ENCODE results near the gene CA6.
"Not testable (repeated sequence)": the region's sequence is repeated elsewhere in the genome, so short reads cannot be mapped to it uniquely, and the experiment has no call there.

The CA6 gene

GRCh38 chr1:8980656-8981055 is 35.0 kb downstream of the CA6 start:
- H3K27ac Mint-ChIP-seq, result no peak overlapping the region
- peaks cover 5% of the 10 kb centered on the region for H3K36me3 Mint-ChIP-seq
- H3K4me1 Mint-ChIP-seq, result no peaks in the 10 kb centered on the region
- peaks cover 55% of the 10 kb centered on the region for H3K27me3 Mint-ChIP-seq
- peaks cover 7% of the 10 kb centered on the region for H3K9me3 Mint-ChIP-seq
- ATAC-seq, result no peak
- H3K4me3 Mint-ChIP-seq, result no peak overlapping the region

- Mint-ChIP-seq H3K27ac (no peak overlapping the region), H3K36me3 (peaks cover 5% of the 10 kb centered on the region), H3K9me3 (peaks cover 7% of the 10 kb centered on the region), H3K4me3 (no peak overlapping the region), H3K27me3 (peaks cover 52% of the 10 kb centered on the region), H3K4me1 (no peaks in the 10 kb centered on the region)
- no peak for ATAC-seq
Observed at GRCh38 chr1:8981169-8981568, 35.5 kb downstream of the CA6 start.

GRCh38 chr1:8984203-8984602 is 38.5 kb downstream of the CA6 start:
- ATAC-seq, result no peak
- Mint-ChIP-seq H3K27ac (no peak overlapping the region), H3K9me3 (peaks cover 7% of the 10 kb centered on the region), H3K36me3 (peaks cover 5% of the 10 kb centered on the region), H3K4me1 (peaks cover 6% of the 10 kb centered on the region), H3K27me3 (peaks cover 52% of the 10 kb centered on the region), H3K4me3 (no peak overlapping the region)

GRCh38 chr1:8984990-8985389 is 39.3 kb downstream of the CA6 start:
- peaks cover 5% of the 10 kb centered on the region for H3K36me3 Mint-ChIP-seq
- H3K4me1 Mint-ChIP-seq, result peaks cover 6% of the 10 kb centered on the region
- no peak overlapping the region for H3K4me3 Mint-ChIP-seq
- peaks cover 7% of the 10 kb centered on the region for H3K9me3 Mint-ChIP-seq
- ATAC-seq, result no peak
- H3K27me3 Mint-ChIP-seq, result peaks cover 60% of the 10 kb centered on the region
- H3K27ac Mint-ChIP-seq, result no peak overlapping the region

- Mint-ChIP-seq H3K4me1 (peaks cover 6% of the 10 kb centered on the region), H3K4me3 (no peak overlapping the region), H3K27ac (no peak overlapping the region), H3K36me3 (peaks cover 1% of the 10 kb centered on the region), H3K27me3 (peaks cover 56% of the 10 kb centered on the region), H3K9me3 (peaks cover 3% of the 10 kb centered on the region)
- ATAC-seq, result no peak
Observed at GRCh38 chr1:8985915-8986813, 40.5 kb downstream of the CA6 start.

GRCh38 chr1:8986814-8987190 is 41.1 kb downstream of the CA6 start:
- no peak for ATAC-seq
- no peaks in the 10 kb centered on the region for H3K9me3 Mint-ChIP-seq
- H3K4me3 Mint-ChIP-seq, result no peak overlapping the region
- peaks cover 6% of the 10 kb centered on the region for H3K4me1 Mint-ChIP-seq
- H3K27me3 Mint-ChIP-seq, result peaks cover 50% of the 10 kb centered on the region
- H3K27ac Mint-ChIP-seq, result no peak overlapping the region
- no peaks in the 10 kb centered on the region for H3K36me3 Mint-ChIP-seq

GRCh38 chr1:8987881-8988617 is 42.4 kb downstream of the CA6 start:
- H3K4me1 Mint-ChIP-seq, result peaks cover 6% of the 10 kb centered on the region
- no peak overlapping the region for H3K27ac Mint-ChIP-seq
- peaks cover 49% of the 10 kb centered on the region for H3K27me3 Mint-ChIP-seq
- H3K36me3 Mint-ChIP-seq, result no peaks in the 10 kb centered on the region
- H3K4me3 Mint-ChIP-seq, result no peak overlapping the region
- H3K9me3 Mint-ChIP-seq, result peaks cover 3% of the 10 kb centered on the region
- peak; percentile 78 for ATAC-seq

- Mint-ChIP-seq H3K4me1 (peaks cover 6% of the 10 kb centered on the region), H3K27ac (no peak overlapping the region), H3K27me3 (peaks cover 48% of the 10 kb centered on the region), H3K4me3 (no peak overlapping the region), H3K36me3 (no peaks in the 10 kb centered on the region), H3K9me3 (peaks cover 3% of the 10 kb centered on the region)
- no peak for ATAC-seq
Observed at GRCh38 chr1:8988618-8988967, 42.9 kb downstream of the CA6 start.

GRCh38 chr1:8989061-8989460 is 43.4 kb downstream of the CA6 start:
- ATAC-seq, result no peak
- peaks cover 3% of the 10 kb centered on the region for H3K9me3 Mint-ChIP-seq
- no peak overlapping the region for H3K4me3 Mint-ChIP-seq
- H3K27ac Mint-ChIP-seq, result no peak overlapping the region
- peaks cover 44% of the 10 kb centered on the region for H3K27me3 Mint-ChIP-seq
- H3K36me3 Mint-ChIP-seq, result no peaks in the 10 kb centered on the region
- H3K4me1 Mint-ChIP-seq, result peaks cover 6% of the 10 kb centered on the region

- Mint-ChIP-seq H3K27ac (no peak overlapping the region), H3K4me3 (no peak overlapping the region), H3K27me3 (peaks cover 37% of the 10 kb centered on the region), H3K36me3 (no peaks in the 10 kb centered on the region), H3K4me1 (peaks cover 6% of the 10 kb centered on the region), H3K9me3 (peaks cover 3% of the 10 kb centered on the region)
- no peak for ATAC-seq
Observed at GRCh38 chr1:8989821-8990220, 44.2 kb downstream of the CA6 start.

- Mint-ChIP-seq H3K4me1 (no peaks in the 10 kb centered on the region), H3K27me3 (peaks cover 14% of the 10 kb centered on the region), H3K27ac (no peak overlapping the region), H3K9me3 (peaks cover 3% of the 10 kb centered on the region), H3K4me3 (no peak overlapping the region), H3K36me3 (no peaks in the 10 kb centered on the region)
- ATAC-seq, result no peak
Observed at GRCh38 chr1:8992936-8993687, 47.4 kb downstream of the CA6 start.

GRCh38 chr1:8993962-8994675 is 48.5 kb downstream of the CA6 start:
- ATAC-seq, H3K4me1 Mint-ChIP-seq, H3K9me3 Mint-ChIP-seq, H3K4me3 Mint-ChIP-seq, H3K27ac Mint-ChIP-seq, H3K27me3 Mint-ChIP-seq, H3K36me3 Mint-ChIP-seq: not testable (repeated sequence)

- peaks cover 15% of the 10 kb centered on the region for H3K27me3 Mint-ChIP-seq
- not testable (repeated sequence) for ATAC-seq, H3K4me3 Mint-ChIP-seq, H3K36me3 Mint-ChIP-seq, H3K4me1 Mint-ChIP-seq, H3K9me3 Mint-ChIP-seq, H3K27ac Mint-ChIP-seq
Observed at GRCh38 chr1:9001534-9002214, 56.0 kb downstream of the CA6 start.

GRCh38 chr1:9002215-9002560 is 56.5 kb downstream of the CA6 start:
- not testable (repeated sequence) for H3K27ac Mint-ChIP-seq, H3K36me3 Mint-ChIP-seq, ATAC-seq, H3K4me3 Mint-ChIP-seq, H3K9me3 Mint-ChIP-seq
- peaks cover 14% of the 10 kb centered on the region for H3K4me1 Mint-ChIP-seq
- peaks cover 20% of the 10 kb centered on the region for H3K27me3 Mint-ChIP-seq
